Measurements from ENCODE around the gene COA8. TPM values are rescaled to one million over a fixed set of nuclear protein-coding genes. Genes with fewer than 3 reads are reported as not detected.

COA8 gene
- total RNA-seq, 2 donors from 2014 or later = 8.0 to 17.6 TPM

DNA sequence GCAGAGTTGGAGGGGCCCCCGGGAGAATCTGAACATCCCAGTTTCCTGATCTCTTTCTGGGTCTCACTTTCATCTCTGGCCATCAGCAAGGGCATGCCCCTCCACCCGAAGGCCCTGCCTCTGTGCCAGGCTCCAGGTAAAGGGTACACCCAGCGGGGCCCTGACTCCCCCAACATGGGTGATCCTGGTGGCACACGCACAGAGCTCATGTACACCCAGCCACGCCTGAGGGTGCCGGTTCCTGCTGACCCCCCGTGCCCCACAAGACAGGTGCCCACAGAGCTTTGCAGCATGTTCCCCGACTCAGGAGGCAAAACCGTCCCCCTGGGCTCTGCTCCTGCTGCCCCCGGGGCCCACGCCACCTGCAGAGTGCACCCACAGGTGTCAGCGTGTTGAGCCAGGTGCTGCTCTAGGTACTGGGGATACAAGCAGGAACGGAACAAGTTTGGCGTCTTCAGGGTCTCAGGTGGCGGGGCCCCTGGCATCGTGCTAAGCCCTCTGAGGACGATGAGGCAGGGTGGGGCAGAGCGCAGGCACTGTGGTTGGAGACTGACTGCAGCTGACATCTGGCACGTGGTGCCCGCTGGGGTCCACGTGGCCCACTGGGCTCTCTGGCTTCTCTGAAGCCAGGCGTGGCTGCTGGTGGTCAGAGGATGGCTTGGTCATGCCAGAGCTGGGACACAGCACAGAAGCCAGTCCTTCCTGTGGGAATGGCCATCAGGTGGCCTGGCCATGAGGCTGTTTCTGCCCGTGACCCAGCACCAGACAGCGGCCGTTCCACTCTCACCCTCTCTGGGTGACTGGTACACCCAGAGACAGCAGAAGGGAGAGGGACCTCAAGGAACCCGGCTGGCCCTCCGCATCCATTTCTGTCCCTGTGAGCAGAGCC, 14.1 kb upstream of the COA8 start:
- no peak for TF ChIP-seq CTCF (IDR thresholded peaks at IDR 0.05)
- ATAC-seq (ENCODE audit: insufficient number of reproducible peaks, low FRiP score, low read depth) (no peak), DNase-seq (ENCODE audit: low spot score) (no peak)
- Histone ChIP-seq H3K27ac (peak overlapping the region in 1 of 2 donors; percentile 100), H3K9me3 (no peaks in the 10 kb centered on the region), H3K36me3 (no peaks in the 10 kb centered on the region), H3K4me3 (no peak overlapping the region), H3K27me3 (replicated peaks; ENCODE audit: insufficient read depth) (no peaks in the 10 kb centered on the region), H3K4me1 (ENCODE audit: control insufficient read depth in 1 of 2, low read depth in 2 of 2) (peaks cover 40 to 57% of the 10 kb centered on the region in 2 donors)

DNA sequence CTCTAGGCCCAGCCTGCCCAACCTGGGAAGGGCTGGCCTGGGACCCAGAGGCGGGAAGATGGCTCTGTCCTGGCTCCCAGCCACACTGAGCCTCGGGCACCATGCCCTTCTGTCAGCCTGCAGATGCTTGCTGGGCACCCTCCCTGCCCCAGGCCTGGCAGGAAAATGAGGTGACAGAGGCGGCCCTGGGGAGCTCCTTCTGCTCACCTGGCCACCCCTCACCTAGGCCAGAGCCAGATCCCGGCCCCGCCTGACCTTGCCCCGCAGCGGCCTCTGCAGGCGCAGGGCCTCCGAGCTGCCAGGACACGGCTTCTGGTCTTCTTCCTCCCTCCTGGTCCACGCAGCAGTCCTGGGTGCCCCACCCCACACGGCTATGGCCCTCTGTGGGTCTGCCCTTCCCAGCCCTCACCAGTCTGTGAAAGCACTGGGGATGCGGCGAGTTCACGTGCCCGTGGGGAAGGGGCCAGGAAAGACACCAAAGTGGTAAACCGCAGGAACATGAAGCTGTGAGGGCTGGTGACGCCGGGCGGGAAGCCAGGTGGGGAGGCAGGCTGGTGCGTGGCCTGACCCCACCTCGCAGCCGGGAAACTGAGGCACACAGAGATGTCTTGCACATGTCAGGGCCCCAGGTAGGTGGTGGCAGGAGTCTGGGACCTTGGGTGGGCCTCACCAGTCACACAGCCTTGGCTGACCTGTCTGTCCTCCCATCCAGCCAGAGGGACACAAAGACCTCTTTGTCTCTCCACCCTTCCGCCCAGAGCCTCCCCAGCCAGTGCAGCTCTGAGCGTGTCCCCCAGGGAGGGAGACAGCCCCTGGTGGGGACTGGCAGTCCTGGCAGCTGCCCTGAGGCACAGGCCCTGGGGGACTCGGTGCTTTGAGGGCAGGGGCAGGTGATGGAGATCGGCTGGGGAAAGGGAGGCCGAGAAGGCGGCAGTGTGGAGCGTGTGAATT, 13.1 kb upstream of the COA8 start:
- no peak for TF ChIP-seq CTCF (IDR thresholded peaks at IDR 0.05)

GRCh38 chr14:103550451-103551337, 12.1 kb upstream of the COA8 start:
- H3K4me1 ChIP-seq (ENCODE audit: control insufficient read depth in 1 of 2, low read depth in 2 of 2) = peaks cover 30 to 49% of the 10 kb centered on the region in 2 donors
- no peak for DNase-seq (ENCODE audit: low spot score)
- H3K27ac ChIP-seq = peak overlapping the region; percentile 90 to 100
- no peaks in the 10 kb centered on the region for H3K9me3 ChIP-seq
- H3K36me3 ChIP-seq = no peaks in the 10 kb centered on the region
- H3K4me3 ChIP-seq = peak overlapping the region; percentile 70
- no peak for TF ChIP-seq CTCF (IDR thresholded peaks at IDR 0.05)
- ATAC-seq (ENCODE audit: insufficient number of reproducible peaks, low FRiP score, low read depth) = no peak
- H3K27me3 ChIP-seq (replicated peaks; ENCODE audit: insufficient read depth) = no peaks in the 10 kb centered on the region

More for the DNA sequence above, 13.1 kb upstream of the COA8 start:
- Histone ChIP-seq H3K9me3 (no peaks in the 10 kb centered on the region), H3K27ac (peak overlapping the region; percentile 90 to 100), H3K36me3 (no peaks in the 10 kb centered on the region), H3K4me3 (peak overlapping the region; percentile 70), H3K4me1 (ENCODE audit: control insufficient read depth in 1 of 2, low read depth in 2 of 2) (peaks cover 30 to 48% of the 10 kb centered on the region in 2 donors), H3K27me3 (replicated peaks; ENCODE audit: insufficient read depth) (no peaks in the 10 kb centered on the region)
- DNase-seq (ENCODE audit: low spot score) (no peak), ATAC-seq (ENCODE audit: insufficient number of reproducible peaks, low FRiP score, low read depth) (no peak)

DNA sequence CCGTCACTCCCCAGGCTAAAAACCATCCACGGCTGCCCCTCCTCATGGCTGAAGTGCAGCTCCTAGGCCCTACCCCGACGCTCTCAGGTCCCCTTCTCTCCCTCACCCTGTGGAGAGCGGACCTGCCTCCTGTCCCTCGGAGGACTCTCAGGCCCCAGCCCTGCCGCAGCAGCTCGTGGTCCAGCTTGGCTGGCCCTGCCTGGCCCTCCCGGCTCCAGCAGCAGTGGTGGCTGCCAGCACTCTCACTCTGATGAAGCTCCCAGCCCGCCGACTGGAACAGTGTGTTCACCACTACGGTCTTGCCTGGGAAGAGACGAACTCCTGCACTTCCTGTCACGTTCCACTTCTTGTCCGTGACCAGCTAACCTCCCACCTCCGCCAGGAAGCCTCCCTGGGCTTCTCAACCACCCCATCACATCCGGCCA, 11.4 kb upstream of the COA8 start:
- H3K27ac ChIP-seq = peak overlapping the region; percentile 90 to 100
- no peak for TF ChIP-seq CTCF (IDR thresholded peaks at IDR 0.05)

More for the DNA sequence above, 11.4 kb upstream of the COA8 start:
- H3K4me1 ChIP-seq (ENCODE audit: control insufficient read depth in 1 of 2, low read depth in 2 of 2) = peaks cover 30 to 49% of the 10 kb centered on the region in 2 donors
- H3K27me3 ChIP-seq (replicated peaks; ENCODE audit: insufficient read depth) = no peaks in the 10 kb centered on the region
- H3K4me3 ChIP-seq = peak overlapping the region; percentile 70
- no peaks in the 10 kb centered on the region for H3K9me3 ChIP-seq
- no peaks in the 10 kb centered on the region for H3K36me3 ChIP-seq
- no peak for DNase-seq (ENCODE audit: low spot score)
- ATAC-seq (ENCODE audit: insufficient number of reproducible peaks, low FRiP score, low read depth) = no peak

Data from thoracic aorta (tissue), 2 donors.